ENCODE data around the gene PAX2. TPM values are rescaled to one million over a fixed set of nuclear protein-coding genes. Genes with fewer than 3 reads are reported as not detected.

PAX2 gene
- total RNA-seq, 3 donors from 2014 or later: under 0.01 TPM; not detected in 2

GRCh38 chr10:100749309-100750217 is 4.2 kb downstream of the PAX2 start:
- Histone ChIP-seq H3K4me3 (no peak overlapping the region), H3K36me3 (no peaks in the 10 kb centered on the region), H3K9me3 (no peaks in the 10 kb centered on the region), H3K27me3 (peaks cover 15 to 95% of the 10 kb centered on the region in 2 donors), H3K27ac (no peak overlapping the region), H3K4me1 (peaks cover 17 to 28% of the 10 kb centered on the region in 2 donors)
- TF ChIP-seq POLR2A (IDR thresholded peaks at IDR 0.05) (no peak), POLR2AphosphoS5 (IDR thresholded peaks at IDR 0.05) (no peak), CTCF (IDR thresholded peaks at IDR 0.05) (no peak)
- intact Hi-C loops (cut with DNase I; ENCODE audit: low total_unique reads): no loop called here
- no peak for DNase-seq (ENCODE audit: low spot score in 2 of 2)

GRCh38 chr10:100750291-100751210 is 5.2 kb downstream of the PAX2 start:
- TF ChIP-seq POLR2A (IDR thresholded peaks at IDR 0.05) (no peak), CTCF (IDR thresholded peaks at IDR 0.05) (no peak), POLR2AphosphoS5 (IDR thresholded peaks at IDR 0.05) (no peak)
- no peak for DNase-seq (ENCODE audit: low spot score in 2 of 2)
- no peaks in the 10 kb centered on the region for H3K9me3 ChIP-seq
- H3K4me3 ChIP-seq: no peak overlapping the region
- H3K27ac ChIP-seq: no peak overlapping the region
- H3K36me3 ChIP-seq: no peaks in the 10 kb centered on the region
- H3K27me3 ChIP-seq: peaks cover 11 to 95% of the 10 kb centered on the region in 2 donors
- intact Hi-C loops (cut with DNase I; ENCODE audit: low total_unique reads): no loop called here
- peaks cover 10 to 19% of the 10 kb centered on the region in 2 donors for H3K4me1 ChIP-seq

GRCh38 chr10:100751211-100751933 is 6.0 kb downstream of the PAX2 start:
- Histone ChIP-seq H3K4me1 (peaks cover 5 to 13% of the 10 kb centered on the region in 2 donors), H3K4me3 (no peak overlapping the region), H3K36me3 (no peaks in the 10 kb centered on the region), H3K27ac (no peak overlapping the region), H3K27me3 (peaks cover 11 to 95% of the 10 kb centered on the region in 2 donors), H3K9me3 (no peaks in the 10 kb centered on the region)
- no peak for DNase-seq (ENCODE audit: low spot score in 2 of 2)
- TF ChIP-seq POLR2A (IDR thresholded peaks at IDR 0.05) (no peak), CTCF (IDR thresholded peaks at IDR 0.05) (no peak), POLR2AphosphoS5 (IDR thresholded peaks at IDR 0.05) (no peak)
- intact Hi-C loops (cut with DNase I; ENCODE audit: low total_unique reads): no loop called here

GRCh38 chr10:100755821-100756220 is 10.4 kb downstream of the PAX2 start:
- H3K9me3 ChIP-seq: no peaks in the 10 kb centered on the region
- no peak overlapping the region for H3K27ac ChIP-seq
- DNase-seq (ENCODE audit: low spot score in 2 of 2): no peak

More at GRCh38 chr10:100755821-100756220, 10.4 kb downstream of the PAX2 start:
- TF ChIP-seq POLR2A (IDR thresholded peaks at IDR 0.05) (no peak), POLR2AphosphoS5 (IDR thresholded peaks at IDR 0.05) (no peak), CTCF (IDR thresholded peaks at IDR 0.05) (no peak)
- H3K4me1 ChIP-seq: no peaks in the 10 kb centered on the region
- H3K36me3 ChIP-seq: no peaks in the 10 kb centered on the region
- intact Hi-C loops (cut with DNase I; ENCODE audit: low total_unique reads): no loop called here
- H3K4me3 ChIP-seq: no peak overlapping the region
- H3K27me3 ChIP-seq: peaks cover 4 to 84% of the 10 kb centered on the region in 2 donors
